Keratinocyte (primary cell): ENCODE measurements around the gene SLC44A1.

Source experiments
- EZH2 ChIP-seq: IDR thresholded peaks from one replicate; pipeline ENCODE4 v1.6.1; 2012; ENCODE audit warnings: inconsistent platforms, mild to moderate bottlenecking, low read length, moderate library complexity
- TF ChIP-seq, protein P1 (sequence below), 3 experiments: IDR thresholded peaks in 1 of 3; conservative IDR thresholded peaks in 1 of 3; optimal IDR thresholded peaks in 1 of 3; 2 replicates in 2 of 3; 3 replicates in 1 of 3; pipeline versions ENCODE3 to v1.5.1; 2011; ENCODE audit warnings: low read length in 3 of 3, mild to moderate bottlenecking in 3 of 3, moderate library complexity in 2 of 3, control low read depth in 1 of 3, inconsistent platforms in 1 of 3; ENCODE audit not compliant: insufficient read depth in 2 of 3; ENCODE audit errors: extremely low read depth in 1 of 3

DNA sequence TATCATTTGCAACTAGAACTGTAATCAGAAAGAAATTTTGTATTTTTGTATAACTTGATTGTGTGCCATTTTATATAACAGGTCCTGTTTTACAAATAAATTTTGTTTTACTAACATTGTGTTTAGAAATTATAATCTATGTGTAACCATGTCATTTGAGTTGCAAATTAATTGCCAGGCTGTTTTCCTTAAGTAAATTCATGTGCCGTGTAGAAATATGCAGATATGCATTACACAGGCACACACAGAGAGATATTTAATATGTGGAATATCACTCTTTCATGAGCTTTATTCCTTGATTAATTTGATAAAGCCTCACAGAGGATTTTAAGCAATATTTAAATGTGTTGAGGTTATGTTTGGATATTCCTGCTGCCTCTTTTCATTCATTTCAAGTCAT, 146.8 kb downstream of the SLC44A1 start:
- TF ChIP-seq, protein P1, sequence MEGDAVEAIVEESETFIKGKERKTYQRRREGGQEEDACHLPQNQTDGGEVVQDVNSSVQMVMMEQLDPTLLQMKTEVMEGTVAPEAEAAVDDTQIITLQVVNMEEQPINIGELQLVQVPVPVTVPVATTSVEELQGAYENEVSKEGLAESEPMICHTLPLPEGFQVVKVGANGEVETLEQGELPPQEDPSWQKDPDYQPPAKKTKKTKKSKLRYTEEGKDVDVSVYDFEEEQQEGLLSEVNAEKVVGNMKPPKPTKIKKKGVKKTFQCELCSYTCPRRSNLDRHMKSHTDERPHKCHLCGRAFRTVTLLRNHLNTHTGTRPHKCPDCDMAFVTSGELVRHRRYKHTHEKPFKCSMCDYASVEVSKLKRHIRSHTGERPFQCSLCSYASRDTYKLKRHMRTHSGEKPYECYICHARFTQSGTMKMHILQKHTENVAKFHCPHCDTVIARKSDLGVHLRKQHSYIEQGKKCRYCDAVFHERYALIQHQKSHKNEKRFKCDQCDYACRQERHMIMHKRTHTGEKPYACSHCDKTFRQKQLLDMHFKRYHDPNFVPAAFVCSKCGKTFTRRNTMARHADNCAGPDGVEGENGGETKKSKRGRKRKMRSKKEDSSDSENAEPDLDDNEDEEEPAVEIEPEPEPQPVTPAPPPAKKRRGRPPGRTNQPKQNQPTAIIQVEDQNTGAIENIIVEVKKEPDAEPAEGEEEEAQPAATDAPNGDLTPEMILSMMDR (optimal IDR thresholded peaks at IDR 0.05 in 1 of 3, IDR thresholded peaks at IDR 0.05 in 1 of 3, conservative IDR thresholded peaks at IDR 0.05 in 1 of 3; ENCODE audit: extremely low read depth in 1 of 3, insufficient read depth in 2 of 3, low read length in 3 of 3), result no peak
- TF ChIP-seq EZH2, result no peak
